ENCODE data around the gene DCTN3.

- TF ChIP-seq POLR2A (IDR thresholded peaks at IDR 0.05; ENCODE audit: low read length) (no peak), GATA1 (IDR thresholded peaks at IDR 0.05; ENCODE audit: low read depth, low read length) (no peak)
Measured at GRCh38 chr9:34653151-34654072, 33.1 kb upstream of the DCTN3 start.

All from erythroblast (primary cell).